PC-3 (cell line): ENCODE results near the gene CFAP299.

Experiments used
- EZH2phosphoT487 ChIP-seq: fragments of 300-600 bp; sonication (generic); IDR thresholded peaks from 2 replicates; pipeline ENCODE4 v1.6.1; 2018; ENCODE audit warnings: mild to moderate bottlenecking, antibody characterized with exemption, low read length, borderline replicate concordance
- TF ChIP-seq, protein P1 (sequence below): fragments of 300-600 bp; sonication (generic); conservative IDR thresholded peaks from 2 replicates; pipeline ENCODE4 v1.5.1; 2017; ENCODE audit warnings: antibody characterized with exemption, low read depth, mild to moderate bottlenecking, low read length

DNA sequence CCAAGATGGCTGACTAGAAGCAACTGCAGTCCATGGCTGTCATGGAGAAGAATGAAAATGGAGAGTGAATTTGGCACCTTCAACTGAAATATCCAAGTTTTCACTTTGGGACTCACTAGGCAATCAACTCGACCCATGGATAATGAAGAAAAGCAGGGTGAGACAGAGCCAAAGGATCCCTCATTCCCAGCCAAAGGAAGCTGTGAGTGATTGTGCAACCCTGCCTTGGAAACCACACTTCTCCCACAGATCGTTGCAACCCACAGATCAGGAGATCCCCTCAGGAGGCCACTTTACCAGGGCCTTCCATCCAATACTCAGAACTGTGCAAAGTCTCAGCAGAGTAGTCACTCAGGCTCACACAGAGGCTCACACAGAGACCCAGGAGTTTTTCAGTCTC lies 4.5 kb downstream of the CFAP299 start:
- TF ChIP-seq, protein P1, sequence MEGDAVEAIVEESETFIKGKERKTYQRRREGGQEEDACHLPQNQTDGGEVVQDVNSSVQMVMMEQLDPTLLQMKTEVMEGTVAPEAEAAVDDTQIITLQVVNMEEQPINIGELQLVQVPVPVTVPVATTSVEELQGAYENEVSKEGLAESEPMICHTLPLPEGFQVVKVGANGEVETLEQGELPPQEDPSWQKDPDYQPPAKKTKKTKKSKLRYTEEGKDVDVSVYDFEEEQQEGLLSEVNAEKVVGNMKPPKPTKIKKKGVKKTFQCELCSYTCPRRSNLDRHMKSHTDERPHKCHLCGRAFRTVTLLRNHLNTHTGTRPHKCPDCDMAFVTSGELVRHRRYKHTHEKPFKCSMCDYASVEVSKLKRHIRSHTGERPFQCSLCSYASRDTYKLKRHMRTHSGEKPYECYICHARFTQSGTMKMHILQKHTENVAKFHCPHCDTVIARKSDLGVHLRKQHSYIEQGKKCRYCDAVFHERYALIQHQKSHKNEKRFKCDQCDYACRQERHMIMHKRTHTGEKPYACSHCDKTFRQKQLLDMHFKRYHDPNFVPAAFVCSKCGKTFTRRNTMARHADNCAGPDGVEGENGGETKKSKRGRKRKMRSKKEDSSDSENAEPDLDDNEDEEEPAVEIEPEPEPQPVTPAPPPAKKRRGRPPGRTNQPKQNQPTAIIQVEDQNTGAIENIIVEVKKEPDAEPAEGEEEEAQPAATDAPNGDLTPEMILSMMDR = no peak
- TF ChIP-seq EZH2phosphoT487 = no peak
